Psoas muscle (tissue), 8 donors: ENCODE results near the gene FSTL1. TPM values are rescaled to one million over a fixed set of nuclear protein-coding genes. Genes with fewer than 3 reads are reported as not detected.

Experiments
- ATAC-seq, 4 donors: fragments of 200-7000 bp; cut with Tn5 transposase; one replicate each; pipeline ENCODE4 v1.9.1; 2020; ENCODE audit warnings: moderate library complexity in 3 of 4, mild to moderate bottlenecking in 2 of 4
- DNase-seq, 2 donors: peaks; one replicate each; pipeline ENCODE4 v3.0.0-alpha.2; 2020
- H3K27ac ChIP-seq: fragments of 200-600 bp; one replicate; pipeline ENCODE4 v1.8.0; 2022
- H3K27me3 ChIP-seq, 3 donors: fragments of 200-600 bp in 1 of 3; one replicate each; pipeline versions ENCODE4 v1.6.1 to v1.8.0; 2013 to 2022; ENCODE audit warnings: low read length in 2 of 3, mild to moderate bottlenecking in 2 of 3, moderate library complexity in 1 of 3; ENCODE audit not compliant: insufficient read depth in 3 of 3
- H3K36me3 ChIP-seq, 2 donors: fragments of 200-600 bp in 1 of 2; one replicate each; pipeline versions ENCODE4 v1.6.1 to v1.8.0; 2013 to 2022; ENCODE audit warnings: low read depth in 1 of 2, mild to moderate bottlenecking in 1 of 2, moderate library complexity in 1 of 2; ENCODE audit not compliant: insufficient read depth in 1 of 2
- H3K4me1 ChIP-seq: fragments of 200-600 bp; one replicate; pipeline ENCODE4 v1.8.0; 2022
- H3K4me3 ChIP-seq: fragments of 200-600 bp; one replicate; pipeline ENCODE4 v1.8.0; 2022; ENCODE audit warnings: mild to moderate bottlenecking
- H3K9me3 ChIP-seq: fragments of 200-600 bp; one replicate; pipeline ENCODE4 v1.8.0; 2022
- WGBS, 3 donors: extraction: QIAGEN DNeasy Blood & Tissue Kit; methylation state at CpG; one replicate each; pipeline versions ENCODE4 v1.1.6 to v1.1.7; 2013; 5-methylcytosine and 5-hydroxymethylcytosine counted together
- intact Hi-C, 2 donors: fragments of 100-400 bp; cut with DNase I; formaldehyde crosslinking; loops; one replicate each; pipeline versions ENCODE4 v1.11.0 to v1.14.2; 2022
- long read RNA-seq, 2 donors: library from polyadenylated mRNA; unstranded; transcript quantifications; one replicate each; pipeline ENCODE4 v2.0.0, GENCODE V29; 2021
- polyA plus RNA-seq, 3 donors: library from polyadenylated mRNA; stranded (reverse); fragments of 200-250 nt; gene quantifications; one replicate each; pipeline ENCODE4 v1.2.3, GENCODE V29; 2013
- total RNA-seq, 4 donors: library from RNA; stranded (reverse); fragmentation: NEBNext Ultra II Directional in 2 of 4; extraction: Animal tissue kit (Norgen Biotek cat#: 25700) in 2 of 4; gene quantifications; one replicate each; pipeline versions ENCODE4 v1.2.1 to v1.2.4, GENCODE V29; 2021 to 2023
- TF ChIP-seq, protein P1 (sequence below): fragments of 200-600 bp; IDR thresholded peaks from one replicate; pipeline ENCODE4 v1.8.0; 2022; ENCODE audit warnings: antibody characterized with exemption
- donor health status: healthy with polysubstance abuse.
- donor health status: DM: no; HTN: no; CAD: no; lungs with moderate emphysema.
- donor health status: Bipolar disorder and iron deficiency.
- donor health status: healthy.
- donor health status: DM: yes; HTN: yes; CAD: no.
- donor health status: DM: no; HTN: no; CAD: no.
- donor health status: DM: no; HTN: no; CAD: no.
- donor health status: DM: yes; HTN: yes; CAD: no.

FSTL1 gene, protein sequence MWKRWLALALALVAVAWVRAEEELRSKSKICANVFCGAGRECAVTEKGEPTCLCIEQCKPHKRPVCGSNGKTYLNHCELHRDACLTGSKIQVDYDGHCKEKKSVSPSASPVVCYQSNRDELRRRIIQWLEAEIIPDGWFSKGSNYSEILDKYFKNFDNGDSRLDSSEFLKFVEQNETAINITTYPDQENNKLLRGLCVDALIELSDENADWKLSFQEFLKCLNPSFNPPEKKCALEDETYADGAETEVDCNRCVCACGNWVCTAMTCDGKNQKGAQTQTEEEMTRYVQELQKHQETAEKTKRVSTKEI
- 10 to 100 TPM; 43.9 to 62.6 (median 49.5) TPM for total RNA-seq
- 10 to 100 TPM; 11.9 to 24.2 (median 15.4) TPM for polyA plus RNA-seq
- long read RNA-seq, donor 1, full-length matches to known transcripts = 31 of 37 reads
- long read RNA-seq, donor 1, partial matches to known transcripts = 3 of 37 reads
- long read RNA-seq, donor 1, other reads (novel, unspliced or antisense) = 3 of 37 reads
- long read RNA-seq, donor 2, full-length matches to known transcripts = 51 of 59 reads
- long read RNA-seq, donor 2, partial matches to known transcripts = 3 of 59 reads
- long read RNA-seq, donor 2, other reads (novel, unspliced or antisense) = 5 of 59 reads

DNA sequence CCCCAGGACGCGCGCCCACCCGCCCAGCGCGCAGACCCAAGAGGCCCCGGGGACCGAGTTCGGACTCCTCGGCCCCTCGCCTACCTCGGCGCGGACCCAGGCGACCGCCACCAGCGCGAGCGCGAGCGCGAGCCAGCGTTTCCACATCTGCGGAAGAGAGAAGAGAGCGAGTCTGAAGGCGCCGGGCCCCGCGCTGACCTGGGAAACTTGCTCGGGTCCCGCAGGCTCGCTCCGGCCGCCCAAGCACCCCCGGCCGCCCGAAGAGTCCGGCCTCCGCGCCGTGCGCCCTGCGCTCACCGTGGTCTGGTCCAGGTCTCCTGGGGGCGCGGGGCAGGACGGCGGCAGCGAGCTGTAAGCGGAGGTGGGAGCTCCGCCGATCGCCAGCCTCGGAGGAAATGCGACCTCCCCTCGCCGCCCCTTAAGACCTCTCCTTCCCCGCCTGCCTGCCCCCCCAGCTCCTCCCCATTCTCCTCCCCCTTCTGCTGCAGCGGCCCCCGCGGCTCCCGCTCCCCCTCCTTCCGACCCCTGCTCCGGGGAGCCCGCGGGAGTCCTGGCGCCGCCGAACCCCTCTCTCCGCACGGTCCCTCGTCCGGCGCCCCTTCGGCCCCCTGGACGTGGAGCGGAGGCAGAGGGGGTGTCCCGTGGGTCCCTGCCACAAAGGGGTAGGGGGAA is at the start of gene FSTL1:
Gene FSTL1, minus strand, starts transcription at position 393 of the 672 bp plus-strand sequence. Its CDS starts 246 bp downstream, at position 147.
- H3K4me1 ChIP-seq = no peaks in the 10 kb centered on the region
- no peaks in the 10 kb centered on the region for H3K36me3 ChIP-seq
- peaks cover 0 to 32% (median 8%) of the 10 kb centered on the region in 3 donors for H3K27me3 ChIP-seq
- TF ChIP-seq, protein P1, sequence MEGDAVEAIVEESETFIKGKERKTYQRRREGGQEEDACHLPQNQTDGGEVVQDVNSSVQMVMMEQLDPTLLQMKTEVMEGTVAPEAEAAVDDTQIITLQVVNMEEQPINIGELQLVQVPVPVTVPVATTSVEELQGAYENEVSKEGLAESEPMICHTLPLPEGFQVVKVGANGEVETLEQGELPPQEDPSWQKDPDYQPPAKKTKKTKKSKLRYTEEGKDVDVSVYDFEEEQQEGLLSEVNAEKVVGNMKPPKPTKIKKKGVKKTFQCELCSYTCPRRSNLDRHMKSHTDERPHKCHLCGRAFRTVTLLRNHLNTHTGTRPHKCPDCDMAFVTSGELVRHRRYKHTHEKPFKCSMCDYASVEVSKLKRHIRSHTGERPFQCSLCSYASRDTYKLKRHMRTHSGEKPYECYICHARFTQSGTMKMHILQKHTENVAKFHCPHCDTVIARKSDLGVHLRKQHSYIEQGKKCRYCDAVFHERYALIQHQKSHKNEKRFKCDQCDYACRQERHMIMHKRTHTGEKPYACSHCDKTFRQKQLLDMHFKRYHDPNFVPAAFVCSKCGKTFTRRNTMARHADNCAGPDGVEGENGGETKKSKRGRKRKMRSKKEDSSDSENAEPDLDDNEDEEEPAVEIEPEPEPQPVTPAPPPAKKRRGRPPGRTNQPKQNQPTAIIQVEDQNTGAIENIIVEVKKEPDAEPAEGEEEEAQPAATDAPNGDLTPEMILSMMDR = no peak
- peak within 1 kb of the TSS; percentile 77 for H3K27ac ChIP-seq
- no peaks in the 10 kb centered on the region for H3K9me3 ChIP-seq
- 0 to 1% (median 0%) methylated on average over 41 to 78 of the region's 78 CpGs for WGBS, 3 donors
- DNase-seq (peak; percentile 70 to 81), ATAC-seq (peak; percentile 56 to 72 (median 67))
- H3K4me3 ChIP-seq = peak within 1 kb of the TSS; percentile 82
- intact Hi-C loops = no loop called here

DNA sequence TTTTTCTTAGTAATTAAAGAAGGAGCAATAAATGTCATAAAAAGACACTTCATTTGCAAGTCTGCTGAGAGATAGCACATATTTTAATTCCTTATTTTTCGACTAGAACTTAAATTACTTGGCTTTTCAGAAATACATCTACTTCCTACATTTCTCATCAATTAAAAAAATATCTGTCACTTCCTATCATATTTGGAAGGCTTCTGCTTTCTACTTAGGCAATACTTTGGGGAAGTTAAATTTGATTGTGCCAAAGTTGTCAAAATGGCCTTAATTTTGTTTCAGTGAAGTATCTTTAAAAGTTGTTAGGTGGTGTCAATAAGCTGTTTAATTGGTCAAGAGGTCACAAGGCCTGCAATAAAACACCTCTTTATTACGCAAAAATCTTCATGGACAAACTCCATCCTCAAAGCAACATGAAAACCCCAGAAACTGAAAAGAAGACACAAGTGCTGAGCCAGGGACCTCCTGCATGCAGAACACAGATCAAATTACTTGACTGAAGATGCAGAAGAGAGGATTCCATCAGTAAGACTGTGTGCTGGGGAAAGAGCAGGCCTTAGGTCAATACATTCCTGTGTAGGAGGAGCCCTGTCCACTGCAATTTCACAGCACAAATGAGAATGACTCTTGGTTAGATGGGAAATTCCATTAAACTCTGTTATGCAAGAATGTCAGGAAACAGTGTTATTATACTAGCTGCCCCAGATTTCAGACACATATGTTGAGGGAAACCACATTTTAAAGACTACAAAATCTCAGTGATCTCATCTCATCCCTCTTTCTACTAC is 48.0 kb upstream of the FSTL1 start:
- no peak overlapping the region for H3K27ac ChIP-seq
- H3K27me3 ChIP-seq = no peaks in the 10 kb centered on the region
- TF ChIP-seq, protein P1 = no peak
- DNase-seq (no peak), ATAC-seq (peak in 2 of 4 donors; percentile 49 to 57)
- 80 to 90% (median 84%) methylated on average over 2 of the region's 2 CpGs for WGBS, 3 donors
- intact Hi-C loops = no loop called here
- no peaks in the 10 kb centered on the region for H3K36me3 ChIP-seq
- no peaks in the 10 kb centered on the region for H3K9me3 ChIP-seq
- no peak overlapping the region for H3K4me3 ChIP-seq
- H3K4me1 ChIP-seq = no peaks in the 10 kb centered on the region

DNA sequence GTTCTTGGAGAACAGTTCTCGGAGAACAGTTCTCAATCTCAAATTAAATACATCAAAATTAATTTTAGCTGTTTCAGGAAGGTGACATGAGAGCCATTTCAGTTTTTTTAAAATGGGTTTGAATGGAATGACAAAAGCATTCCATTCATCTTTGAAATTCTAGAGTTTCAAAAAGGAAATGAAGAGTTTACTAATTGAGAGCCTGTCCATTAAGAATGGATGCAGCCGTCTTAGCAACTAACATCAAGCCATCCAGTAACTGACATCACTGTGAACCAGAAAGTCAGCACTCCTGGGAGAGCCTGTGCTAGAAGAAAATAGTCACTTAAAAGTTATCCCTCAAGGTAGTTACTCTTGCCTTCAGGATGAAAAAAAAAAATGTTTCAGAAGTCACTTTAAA is 47.0 kb upstream of the FSTL1 start:
- H3K36me3 ChIP-seq = no peaks in the 10 kb centered on the region
- H3K4me1 ChIP-seq = no peaks in the 10 kb centered on the region
- no peak overlapping the region for H3K4me3 ChIP-seq
- TF ChIP-seq, protein P1 = no peak
- no peaks in the 10 kb centered on the region for H3K27me3 ChIP-seq
- no peak for ATAC-seq
- H3K9me3 ChIP-seq = no peaks in the 10 kb centered on the region
- DNase-seq = no peak
- 49 to 74% (median 57%) methylated on average over 2 of the region's 2 CpGs for WGBS, 3 donors
- intact Hi-C loops = no loop called here
- H3K27ac ChIP-seq = no peak overlapping the region

DNA sequence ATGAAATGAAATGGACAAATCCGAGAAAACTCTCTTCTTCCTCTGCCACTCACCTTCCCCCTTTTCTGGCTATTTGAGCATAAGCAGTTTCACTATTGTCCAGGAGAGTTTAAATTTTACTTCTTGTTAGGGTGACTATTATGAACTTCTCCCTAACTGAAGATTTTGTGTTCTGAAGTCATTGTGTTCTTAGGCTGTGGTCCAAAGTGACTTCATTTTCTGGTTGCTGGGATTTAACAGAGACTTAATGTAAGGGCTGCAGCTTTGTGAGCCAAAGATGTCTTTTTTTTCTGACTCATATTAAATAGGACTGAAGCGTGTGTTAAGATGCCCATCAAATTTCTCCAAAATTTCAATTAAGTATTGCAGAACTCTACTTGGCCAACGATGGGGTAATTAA is 46.5 kb upstream of the FSTL1 start:
- WGBS, 3 donors = 40 to 50% (median 46%) methylated on average over 3 of the region's 3 CpGs
- no peak overlapping the region for H3K27ac ChIP-seq
- H3K27me3 ChIP-seq = no peaks in the 10 kb centered on the region
- H3K4me1 ChIP-seq = no peaks in the 10 kb centered on the region
- TF ChIP-seq, protein P1 = no peak
- intact Hi-C loops = no loop called here
- no peak for DNase-seq
- H3K9me3 ChIP-seq = no peaks in the 10 kb centered on the region
- no peak overlapping the region for H3K4me3 ChIP-seq
- no peak for ATAC-seq
- no peaks in the 10 kb centered on the region for H3K36me3 ChIP-seq
